ENCODE measurements around the gene APOL1.

- no peak for TF ChIP-seq CTCF (IDR thresholded peaks at IDR 0.05)
- no peak for TF ChIP-seq EZH2 (IDR thresholded peaks at IDR 0.05)
Observed at GRCh38 chr22:36224245-36224644, 28.7 kb upstream of the APOL1 start.

Data from neural progenitor cell (in vitro differentiated cells).